ENCODE measurements around the gene MOB3A.

GRCh38 chr19:2145831-2146241 lies 49.7 kb upstream of the MOB3A start:
- no peak for TF ChIP-seq CTCF (IDR thresholded peaks at IDR 0.05)
- no peak for TF ChIP-seq POLR2A (IDR thresholded peaks at IDR 0.05)
